ENCODE data around the gene KRTAP4-4. TPM values are rescaled to one million over a fixed set of nuclear protein-coding genes. Genes with fewer than 3 reads are reported as not detected.

The KRTAP4-4 gene
- total RNA-seq, 6 experiments from 2014 or later, result not detected

DNA sequence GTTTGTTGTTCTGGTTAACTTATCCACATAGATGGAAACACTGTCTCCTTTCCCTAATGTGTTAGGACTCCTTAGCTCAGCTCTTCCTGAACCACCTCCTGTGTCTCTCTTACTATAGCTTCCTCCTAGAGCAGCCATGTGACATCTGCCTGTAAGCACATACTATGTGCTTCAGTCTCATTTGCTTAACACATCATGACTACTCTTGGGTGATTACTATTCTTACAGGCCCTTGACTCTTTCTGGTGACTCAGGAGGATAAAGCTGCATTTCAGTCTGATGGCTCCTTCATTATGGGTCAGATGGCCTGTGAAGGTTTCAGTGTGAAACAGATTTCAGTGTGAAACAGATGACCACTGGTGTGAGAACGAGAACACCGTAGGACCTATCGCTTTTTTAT, 17.8 kb upstream of the KRTAP4-4 start:
- no peaks in the 10 kb centered on the region for H3K36me3 ChIP-seq
- H3K4me3 ChIP-seq, result no peak overlapping the region
- intact Hi-C loops (cut with DNase I), result no loop called here
- H3K27me3 ChIP-seq, result no peaks in the 10 kb centered on the region
- ATAC-seq, result no peak
- TF ChIP-seq POLR2A (IDR thresholded peaks at IDR 0.05), result no peak
- no peak for TF ChIP-seq CTCF (IDR thresholded peaks at IDR 0.05)
- no peaks in the 10 kb centered on the region for H3K9me3 ChIP-seq
- H3K27ac ChIP-seq, result no peak overlapping the region
- 82% methylated on average over 2 of the region's 3 CpGs for WGBS (ENCODE audit: insufficient coverage, low coverage, low lambda C conversion rate, missing lambda C conversion rate)
- no peaks in the 10 kb centered on the region for H3K4me1 ChIP-seq
- no peak for DNase-seq

- Histone ChIP-seq H3K4me3 (no peak within 1 kb of the TSS), H3K36me3 (no peaks in the 10 kb centered on the region), H3K27me3 (no peaks in the 10 kb centered on the region), H3K9me3 (no peaks in the 10 kb centered on the region), H3K4me1 (no peaks in the 10 kb centered on the region), H3K27ac (no peak within 1 kb of the TSS)
- DNase-seq (no peak), ATAC-seq (no peak)
- no CpG with 5 or more reads among the region's 7 CpGs for WGBS (ENCODE audit: insufficient coverage, low coverage, low lambda C conversion rate, missing lambda C conversion rate)
- intact Hi-C loops (cut with DNase I), result no loop called here
- no peak for TF ChIP-seq CTCF (IDR thresholded peaks at IDR 0.05)
- TF ChIP-seq POLR2A (IDR thresholded peaks at IDR 0.05), result no peak
Observed at GRCh38 chr17:41177727-41178271, 17.3 kb upstream of the KRTAP4-4 start, which contains the start of gene KRTAP4-2. KRTAP4-2 (minus strand) TSS chr17:41178221; CDS start chr17:41178164, 57 bp downstream.

DNA sequence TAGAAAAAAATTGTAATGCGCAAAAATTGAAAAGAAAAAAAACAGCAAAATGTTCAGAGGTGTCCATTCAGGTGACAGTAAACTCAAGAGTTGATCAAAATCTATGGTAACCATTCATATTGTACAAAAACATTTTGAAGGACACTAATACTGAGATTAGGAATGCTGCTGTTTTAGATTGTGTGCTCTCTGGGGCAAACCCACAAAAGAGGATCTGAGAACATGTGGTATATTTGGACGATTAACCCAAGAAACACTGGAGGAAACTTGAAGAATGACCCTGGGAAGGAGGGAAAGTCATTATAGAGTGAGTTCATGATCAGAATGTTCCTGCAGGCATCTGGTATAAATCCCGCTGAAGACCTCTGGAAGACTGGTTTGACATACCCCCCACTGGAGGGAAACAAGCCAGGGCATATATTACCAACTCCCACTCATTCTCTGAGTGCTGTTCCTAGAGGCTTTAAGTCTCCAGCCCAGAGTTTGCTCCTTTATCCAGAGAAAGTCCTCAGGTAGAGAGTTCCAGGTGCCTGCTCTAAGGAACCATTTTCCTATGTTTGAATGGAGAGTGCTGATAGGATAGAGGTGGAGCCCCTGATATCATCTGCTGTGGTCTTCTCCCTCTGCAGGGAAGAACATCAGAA, 16.3 kb upstream of the KRTAP4-4 start:
- H3K4me1 ChIP-seq, result no peaks in the 10 kb centered on the region
- H3K36me3 ChIP-seq, result no peaks in the 10 kb centered on the region
- no peaks in the 10 kb centered on the region for H3K27me3 ChIP-seq
- DNase-seq (no peak), ATAC-seq (no peak)
- H3K27ac ChIP-seq, result no peak overlapping the region
- H3K9me3 ChIP-seq, result no peaks in the 10 kb centered on the region
- intact Hi-C loops (cut with DNase I), result no loop called here
- TF ChIP-seq POLR2A (IDR thresholded peaks at IDR 0.05) (no peak), CTCF (IDR thresholded peaks at IDR 0.05) (no peak)
- WGBS (ENCODE audit: insufficient coverage, low coverage, low lambda C conversion rate, missing lambda C conversion rate), result 58% methylated on average over 3 of the region's 3 CpGs
- H3K4me3 ChIP-seq, result no peak overlapping the region

DNA sequence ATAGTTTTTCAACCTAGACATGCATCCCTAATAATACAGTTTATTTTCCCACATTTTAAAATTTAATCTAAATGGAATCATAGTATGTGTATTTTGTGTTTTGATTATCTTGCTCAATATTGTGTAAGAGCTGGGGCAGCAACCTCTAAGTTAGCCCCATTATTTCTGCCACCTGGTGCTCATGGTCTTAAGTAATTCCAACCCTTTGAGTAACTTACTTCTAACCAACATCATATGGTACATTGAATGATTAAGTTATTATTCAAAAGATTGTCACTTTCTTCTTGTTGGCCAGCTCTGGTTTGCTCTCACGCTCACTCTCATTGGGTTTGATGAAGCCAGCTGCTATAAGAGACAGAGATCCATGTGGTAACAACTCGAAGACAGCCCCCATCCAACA, 11.3 kb upstream of the KRTAP4-4 start:
- Histone ChIP-seq H3K9me3 (no peaks in the 10 kb centered on the region), H3K27me3 (no peaks in the 10 kb centered on the region), H3K36me3 (no peaks in the 10 kb centered on the region), H3K27ac (no peak overlapping the region), H3K4me3 (no peak overlapping the region), H3K4me1 (no peaks in the 10 kb centered on the region)
- DNase-seq (no peak), ATAC-seq (no peak)
- 50% methylated on average over 2 of the region's 2 CpGs for WGBS (ENCODE audit: insufficient coverage, low coverage, low lambda C conversion rate, missing lambda C conversion rate)
- intact Hi-C loops (cut with DNase I), result no loop called here
- TF ChIP-seq CTCF (IDR thresholded peaks at IDR 0.05), result no peak
- no peak for TF ChIP-seq POLR2A (IDR thresholded peaks at IDR 0.05)

Measured in right lobe of liver (tissue), 6 donors.